GM23338 (cell line): ENCODE results near the gene PHF23. TPM values are rescaled to one million over a fixed set of nuclear protein-coding genes. Genes with fewer than 3 reads are reported as not detected.

Experiments used
- ATAC-seq: fragments of 200-7000 bp; cut with Tn5 transposase; 3 replicates; pipeline ENCODE4 v1.9.1; 2020
- DNase-seq: peaks from one replicate; pipeline ENCODE4 v3.0.0-alpha.2; 2015; ENCODE audit warnings: low spot score
- H2AFZ ChIP-seq: fragments of 200-600 bp; sonication (generic); 2 replicates; pipeline ENCODE4 v1.8.0; 2016; ENCODE audit warnings: antibody characterized with exemption, mild to moderate bottlenecking, moderate library complexity
- H3F3A ChIP-seq: fragments of 200-600 bp; sonication (generic); replicated peaks from 2 replicates; pipeline ENCODE4 v1.8.0; 2017; ENCODE audit warnings: antibody characterized with exemption, mixed run types, low read depth
- H3K27ac ChIP-seq: fragments of 200-600 bp; sonication (generic); 2 replicates; pipeline ENCODE4 v1.6.1; 2016; ENCODE audit warnings: low read depth
- H3K27me3 ChIP-seq: fragments of 200-600 bp; sonication (generic); 2 replicates; pipeline ENCODE4 v1.8.0; 2016; ENCODE audit warnings: mild to moderate bottlenecking, mixed run types, moderate library complexity; ENCODE audit not compliant: insufficient read depth
- H3K36me3 ChIP-seq: fragments of 200-600 bp; sonication (generic); 2 replicates; pipeline ENCODE4 v1.8.0; 2016; ENCODE audit warnings: mild to moderate bottlenecking; ENCODE audit not compliant: insufficient read depth
- H3K4me1 ChIP-seq: fragments of 200-600 bp; sonication (generic); 2 replicates; pipeline ENCODE4 v1.8.0; 2016; ENCODE audit warnings: mild to moderate bottlenecking, moderate library complexity; ENCODE audit not compliant: insufficient read depth
- H3K4me2 ChIP-seq: fragments of 200-600 bp; sonication (generic); 2 replicates; pipeline ENCODE4 v1.7.1; 2017; ENCODE audit warnings: mixed run types
- H3K4me3 ChIP-seq: fragments of 200-600 bp; sonication (generic); 2 replicates; pipeline ENCODE4 v1.6.1; 2016; ENCODE audit warnings: mixed run types
- H3K79me2 ChIP-seq: fragments of 200-600 bp; sonication (generic); replicated peaks from 2 replicates; pipeline ENCODE4 v1.8.0; 2017; ENCODE audit warnings: mild to moderate bottlenecking; ENCODE audit not compliant: insufficient read depth
- H3K9me2 ChIP-seq: fragments of 200-600 bp; sonication (generic); 2 replicates; pipeline ENCODE4 v1.8.0; 2017; ENCODE audit not compliant: insufficient read depth
- H4K20me1 ChIP-seq: fragments of 200-600 bp; sonication (generic); replicated peaks from 2 replicates; pipeline ENCODE4 v1.8.0; 2017; ENCODE audit warnings: mild to moderate bottlenecking; ENCODE audit not compliant: insufficient read depth
- H3K27ac Mint-ChIP-seq: 2 replicates; pipeline ENCODE4 v1.8.0; 2020; ENCODE audit warnings: inconsistent platforms, mild to moderate bottlenecking, moderate library complexity, mixed read lengths
- H3K27me3 Mint-ChIP-seq: 3 replicates; pipeline ENCODE4 v1.8.0; 2022; ENCODE audit warnings: low read depth, mild to moderate bottlenecking, moderate library complexity, mixed read lengths, inconsistent platforms; ENCODE audit not compliant: insufficient read depth, poor library complexity
- H3K36me3 Mint-ChIP-seq: 3 replicates; pipeline ENCODE4 v1.8.0; 2021; ENCODE audit warnings: low read depth, mild to moderate bottlenecking, inconsistent platforms, moderate library complexity, mixed read lengths
- H3K4me1 Mint-ChIP-seq: 3 replicates; pipeline ENCODE4 v1.8.0; 2020; ENCODE audit warnings: mild to moderate bottlenecking, inconsistent platforms, mixed read lengths
- H3K4me3 Mint-ChIP-seq: 3 replicates; pipeline ENCODE4 v1.8.0; 2021; ENCODE audit warnings: moderate library complexity, mild to moderate bottlenecking, inconsistent platforms, mixed read lengths
- H3K9me3 Mint-ChIP-seq: 3 replicates; pipeline ENCODE4 v1.8.0; 2020; ENCODE audit warnings: moderate library complexity, mild to moderate bottlenecking, inconsistent platforms, mixed read lengths
- CREB1 ChIP-seq: fragments of 250-450 bp; sonication (Bioruptor Pico); IDR thresholded peaks from 2 replicates; pipeline ENCODE4 v1.5.0; 2020; ENCODE audit warnings: low read depth, mild to moderate bottlenecking, moderate library complexity
- EZH2 ChIP-seq: fragments of 200-600 bp; sonication (generic); IDR thresholded peaks from one replicate; pipeline ENCODE4 v1.8.0; 2017; ENCODE audit warnings: antibody characterized with exemption, mild to moderate bottlenecking, low read depth; ENCODE audit not compliant: unreplicated experiment
- JUNB ChIP-seq: IDR thresholded peaks from one replicate; pipeline ENCODE4 v1.6.1; 2016; ENCODE audit warnings: antibody characterized with exemption; ENCODE audit not compliant: unreplicated experiment
- NANOG ChIP-seq: IDR thresholded peaks from 2 replicates; pipeline ENCODE4 v1.6.1; 2016; ENCODE audit warnings: antibody characterized with exemption, borderline replicate concordance
- POLR2AphosphoS5 ChIP-seq: IDR thresholded peaks from 2 replicates; pipeline ENCODE4 v1.6.1; 2016; ENCODE audit warnings: antibody characterized with exemption, low read depth
- STAT1 ChIP-seq: IDR thresholded peaks from one replicate; pipeline ENCODE4 v1.6.1; 2016; ENCODE audit warnings: antibody characterized with exemption; ENCODE audit not compliant: unreplicated experiment
- polyA plus RNA-seq: library from polyadenylated mRNA; unstranded; fragments of >200 nt; fragmentation: Nextera tagmentation; extraction: Ambion mirVana; gene quantifications from 2 replicates; pipeline ENCODE4 v1.2.1, GENCODE V29; 2016
- total RNA-seq: library from RNA; depleted of rRNA; stranded (reverse); fragments of >200 nt; shearing (Covaris generic); gene quantifications from 2 replicates; pipeline ENCODE4 v1.2.3, GENCODE V29; 2014
- TF ChIP-seq, protein P1 (sequence below), 2 experiments: fragments of 200-600 bp in 1 of 2; sonication (generic) in 1 of 2; conservative IDR thresholded peaks; 2 replicates each; pipeline versions ENCODE4 v1.5.1 to v1.6.1; 2016 to 2017; ENCODE audit warnings: antibody characterized with exemption in 2 of 2, low read depth in 2 of 2, mild to moderate bottlenecking in 2 of 2, moderate library complexity in 1 of 2
- TF ChIP-seq, protein P2 (sequence below): IDR thresholded peaks from one replicate; pipeline ENCODE4 v1.6.1; 2018; ENCODE audit warnings: antibody characterized with exemption; ENCODE audit not compliant: unreplicated experiment

PHF23 gene
- total and polyA plus RNA-seq, 2 experiments from 2014 or later, result 35.4 to 51.0 TPM

DNA sequence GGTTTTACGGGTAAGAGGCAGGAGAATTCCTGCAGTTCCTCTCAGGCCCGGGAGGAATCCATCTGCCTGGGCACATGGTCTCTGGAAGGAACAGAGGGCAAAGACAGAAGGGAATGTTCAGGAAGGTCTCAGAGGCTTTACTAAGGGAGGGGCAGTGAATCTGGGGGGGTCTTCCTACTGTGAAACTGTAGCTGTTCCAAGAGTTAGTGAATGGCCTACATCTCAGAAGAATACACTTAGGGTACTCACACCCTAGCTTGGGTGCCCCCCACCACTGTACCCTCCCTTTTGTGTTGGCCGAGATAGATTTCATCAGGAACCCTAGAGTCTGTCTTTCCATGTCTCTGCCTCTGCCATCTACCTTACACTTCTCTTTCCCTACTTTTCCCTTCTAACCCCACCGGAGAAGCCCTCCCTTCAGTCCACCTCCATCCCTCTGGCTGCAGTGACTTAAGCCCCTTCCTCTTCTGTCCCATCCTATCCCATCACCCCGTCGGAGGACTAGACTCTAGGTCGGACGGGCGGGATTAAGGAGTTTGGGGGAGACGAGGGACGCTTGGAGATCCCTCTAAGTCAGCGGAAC, 19.9 kb downstream of the PHF23 start (continued):
- TF ChIP-seq, protein P1, sequence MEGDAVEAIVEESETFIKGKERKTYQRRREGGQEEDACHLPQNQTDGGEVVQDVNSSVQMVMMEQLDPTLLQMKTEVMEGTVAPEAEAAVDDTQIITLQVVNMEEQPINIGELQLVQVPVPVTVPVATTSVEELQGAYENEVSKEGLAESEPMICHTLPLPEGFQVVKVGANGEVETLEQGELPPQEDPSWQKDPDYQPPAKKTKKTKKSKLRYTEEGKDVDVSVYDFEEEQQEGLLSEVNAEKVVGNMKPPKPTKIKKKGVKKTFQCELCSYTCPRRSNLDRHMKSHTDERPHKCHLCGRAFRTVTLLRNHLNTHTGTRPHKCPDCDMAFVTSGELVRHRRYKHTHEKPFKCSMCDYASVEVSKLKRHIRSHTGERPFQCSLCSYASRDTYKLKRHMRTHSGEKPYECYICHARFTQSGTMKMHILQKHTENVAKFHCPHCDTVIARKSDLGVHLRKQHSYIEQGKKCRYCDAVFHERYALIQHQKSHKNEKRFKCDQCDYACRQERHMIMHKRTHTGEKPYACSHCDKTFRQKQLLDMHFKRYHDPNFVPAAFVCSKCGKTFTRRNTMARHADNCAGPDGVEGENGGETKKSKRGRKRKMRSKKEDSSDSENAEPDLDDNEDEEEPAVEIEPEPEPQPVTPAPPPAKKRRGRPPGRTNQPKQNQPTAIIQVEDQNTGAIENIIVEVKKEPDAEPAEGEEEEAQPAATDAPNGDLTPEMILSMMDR (conservative IDR thresholded peaks at IDR 0.05; ENCODE audit: low read depth in 2 of 2), result no peak
- TF ChIP-seq, protein P2, sequence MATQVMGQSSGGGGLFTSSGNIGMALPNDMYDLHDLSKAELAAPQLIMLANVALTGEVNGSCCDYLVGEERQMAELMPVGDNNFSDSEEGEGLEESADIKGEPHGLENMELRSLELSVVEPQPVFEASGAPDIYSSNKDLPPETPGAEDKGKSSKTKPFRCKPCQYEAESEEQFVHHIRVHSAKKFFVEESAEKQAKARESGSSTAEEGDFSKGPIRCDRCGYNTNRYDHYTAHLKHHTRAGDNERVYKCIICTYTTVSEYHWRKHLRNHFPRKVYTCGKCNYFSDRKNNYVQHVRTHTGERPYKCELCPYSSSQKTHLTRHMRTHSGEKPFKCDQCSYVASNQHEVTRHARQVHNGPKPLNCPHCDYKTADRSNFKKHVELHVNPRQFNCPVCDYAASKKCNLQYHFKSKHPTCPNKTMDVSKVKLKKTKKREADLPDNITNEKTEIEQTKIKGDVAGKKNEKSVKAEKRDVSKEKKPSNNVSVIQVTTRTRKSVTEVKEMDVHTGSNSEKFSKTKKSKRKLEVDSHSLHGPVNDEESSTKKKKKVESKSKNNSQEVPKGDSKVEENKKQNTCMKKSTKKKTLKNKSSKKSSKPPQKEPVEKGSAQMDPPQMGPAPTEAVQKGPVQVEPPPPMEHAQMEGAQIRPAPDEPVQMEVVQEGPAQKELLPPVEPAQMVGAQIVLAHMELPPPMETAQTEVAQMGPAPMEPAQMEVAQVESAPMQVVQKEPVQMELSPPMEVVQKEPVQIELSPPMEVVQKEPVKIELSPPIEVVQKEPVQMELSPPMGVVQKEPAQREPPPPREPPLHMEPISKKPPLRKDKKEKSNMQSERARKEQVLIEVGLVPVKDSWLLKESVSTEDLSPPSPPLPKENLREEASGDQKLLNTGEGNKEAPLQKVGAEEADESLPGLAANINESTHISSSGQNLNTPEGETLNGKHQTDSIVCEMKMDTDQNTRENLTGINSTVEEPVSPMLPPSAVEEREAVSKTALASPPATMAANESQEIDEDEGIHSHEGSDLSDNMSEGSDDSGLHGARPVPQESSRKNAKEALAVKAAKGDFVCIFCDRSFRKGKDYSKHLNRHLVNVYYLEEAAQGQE, result no peak

DNA sequence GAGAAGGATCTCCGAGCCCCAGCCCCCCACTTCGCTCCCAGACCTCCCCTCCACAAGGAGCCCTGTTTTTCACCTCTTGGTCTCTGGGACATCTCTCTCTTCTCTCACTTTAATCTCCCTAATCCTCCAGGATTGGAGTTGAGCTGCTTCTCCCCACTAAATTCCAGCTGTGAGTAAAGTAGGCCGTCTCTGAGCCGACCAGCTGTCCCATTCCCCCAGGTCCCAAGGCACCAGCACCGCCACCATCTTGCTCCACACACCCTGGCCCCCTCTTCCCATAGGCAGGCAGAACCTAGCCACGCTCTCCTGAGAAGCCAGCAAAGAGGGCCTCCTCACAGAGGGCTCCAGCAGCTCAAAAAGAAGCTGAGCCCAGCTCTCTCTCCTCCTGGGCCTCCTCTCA, 20.5 kb downstream of the PHF23 start:
- no peak for ATAC-seq
- H3K79me2 ChIP-seq, result peaks cover 12% of the 10 kb centered on the region
- no peak for DNase-seq
- no peak overlapping the region for H2AFZ ChIP-seq
- H3K27me3 ChIP-seq, result no peaks in the 10 kb centered on the region
- peaks cover 8% of the 10 kb centered on the region; the same call in 1 of the 2 replicates for H3K36me3 ChIP-seq
- H3K27ac ChIP-seq, result no peak overlapping the region
- peaks cover 19% of the 10 kb centered on the region for H4K20me1 ChIP-seq
- peaks cover 55% of the 10 kb centered on the region for H3K27me3 Mint-ChIP-seq
- H3K27ac Mint-ChIP-seq, result no peak overlapping the region
- peaks cover 49% of the 10 kb centered on the region for H3K4me1 Mint-ChIP-seq
- peak overlapping the region; percentile 91 for H3K4me3 Mint-ChIP-seq
- no peaks in the 10 kb centered on the region; the same call in 1 of the 3 replicates for H3K9me3 Mint-ChIP-seq
- H3K4me3 ChIP-seq, result peak overlapping the region; percentile 83; the same call in 1 of the 2 replicates
- H3K4me2 ChIP-seq, result peak overlapping the region; percentile 92
- peaks cover 44% of the 10 kb centered on the region for H3K4me1 ChIP-seq
- H3F3A ChIP-seq, result peaks cover 23% of the 10 kb centered on the region
- H3K36me3 Mint-ChIP-seq, result peaks cover 34% of the 10 kb centered on the region
- no peaks in the 10 kb centered on the region for H3K9me2 ChIP-seq
- TF ChIP-seq NANOG (no peak), POLR2AphosphoS5 (no peak), CREB1 (CRISPR knock-in tag) (no peak), JUNB (no peak), EZH2 (no peak), STAT1 (no peak)
- TF ChIP-seq, protein P1 (conservative IDR thresholded peaks at IDR 0.05; ENCODE audit: low read depth in 2 of 2), result no peak
- TF ChIP-seq, protein P2, result no peak
